ENCODE measurements around the gene ZFAND3. TPM values are rescaled to one million over a fixed set of nuclear protein-coding genes. Genes with fewer than 3 reads are reported as not detected.

ZFAND3 gene
- total and polyA plus RNA-seq, 2 of the 4 experiments (the other 2 are of a cell fraction) = 10.9 to 26.7 TPM

- H3K4ac ChIP-seq (ENCODE audit: low read depth, low read length) = no peak overlapping the region
- DNase-seq (no peak), ATAC-seq (ENCODE audit: low read depth) (no peak)
- peaks cover 25% of the 10 kb centered on the region for H3K9me1 ChIP-seq (ENCODE audit: insufficient read depth, low read length)
- H2AK5ac ChIP-seq (ENCODE audit: low read depth, low read length) = no peak overlapping the region
- H4K20me1 ChIP-seq (ENCODE audit: insufficient read depth, low read length) = peaks cover 21% of the 10 kb centered on the region; the same call in 1 of the 2 replicates
- no peak overlapping the region for H2BK5ac ChIP-seq (ENCODE audit: low read depth, low read length, poor library complexity, severe bottlenecking)
- no TSS peak for BruUV-seq (replicated peaks)
- no peak overlapping the region for H3K9ac ChIP-seq (ENCODE audit: low read depth, low read length)
- no peaks in the 10 kb centered on the region for H3K9me3 ChIP-seq (ENCODE audit: control insufficient read depth, insufficient read depth, low read length)
- H3K27me3 ChIP-seq (ENCODE audit: control insufficient read depth, insufficient read depth, low read length) = no peaks in the 10 kb centered on the region
- no peak for TF ChIP-seq MAFK (IDR thresholded peaks at IDR 0.05; ENCODE audit: low read depth, low read length)
- TF ChIP-seq USF2 (IDR thresholded peaks at IDR 0.05; ENCODE audit: low read depth, low read length) = no peak
- TF ChIP-seq CHD1 (IDR thresholded peaks at IDR 0.05; ENCODE audit: low read depth, low read length) = no peak
- no peak for TF ChIP-seq MXI1 (IDR thresholded peaks at IDR 0.05; ENCODE audit: borderline replicate concordance, low read depth, low read length)
- TF ChIP-seq SMC3 (IDR thresholded peaks at IDR 0.05; ENCODE audit: low read depth, low read length) = no peak
- no peak for TF ChIP-seq RFX5 (IDR thresholded peaks at IDR 0.05; ENCODE audit: low read depth, low read length)
- TF ChIP-seq RCOR1 (IDR thresholded peaks at IDR 0.05; ENCODE audit: insufficient replicate concordance, low read length) = no peak
- no peak for TF ChIP-seq MAZ (IDR thresholded peaks at IDR 0.05; ENCODE audit: borderline replicate concordance, low read depth, low read length)
- TF ChIP-seq RAD21 (IDR thresholded peaks at IDR 0.05; ENCODE audit: low read length) = no peak
- TF ChIP-seq CEBPB (IDR thresholded peaks at IDR 0.05; ENCODE audit: low read depth, low read length) = no peak
- TF ChIP-seq NFE2L2 (IDR thresholded peaks at IDR 0.05; ENCODE audit: low read depth, low read length) = no peak
- TF ChIP-seq FOS (IDR thresholded peaks at IDR 0.05; ENCODE audit: low read depth, low read length) = no peak
- TF ChIP-seq POLR2A (IDR thresholded peaks at IDR 0.05; ENCODE audit: low read depth, low read length) = no peak
- TF ChIP-seq, protein P1, sequence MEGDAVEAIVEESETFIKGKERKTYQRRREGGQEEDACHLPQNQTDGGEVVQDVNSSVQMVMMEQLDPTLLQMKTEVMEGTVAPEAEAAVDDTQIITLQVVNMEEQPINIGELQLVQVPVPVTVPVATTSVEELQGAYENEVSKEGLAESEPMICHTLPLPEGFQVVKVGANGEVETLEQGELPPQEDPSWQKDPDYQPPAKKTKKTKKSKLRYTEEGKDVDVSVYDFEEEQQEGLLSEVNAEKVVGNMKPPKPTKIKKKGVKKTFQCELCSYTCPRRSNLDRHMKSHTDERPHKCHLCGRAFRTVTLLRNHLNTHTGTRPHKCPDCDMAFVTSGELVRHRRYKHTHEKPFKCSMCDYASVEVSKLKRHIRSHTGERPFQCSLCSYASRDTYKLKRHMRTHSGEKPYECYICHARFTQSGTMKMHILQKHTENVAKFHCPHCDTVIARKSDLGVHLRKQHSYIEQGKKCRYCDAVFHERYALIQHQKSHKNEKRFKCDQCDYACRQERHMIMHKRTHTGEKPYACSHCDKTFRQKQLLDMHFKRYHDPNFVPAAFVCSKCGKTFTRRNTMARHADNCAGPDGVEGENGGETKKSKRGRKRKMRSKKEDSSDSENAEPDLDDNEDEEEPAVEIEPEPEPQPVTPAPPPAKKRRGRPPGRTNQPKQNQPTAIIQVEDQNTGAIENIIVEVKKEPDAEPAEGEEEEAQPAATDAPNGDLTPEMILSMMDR (conservative IDR thresholded peaks at IDR 0.05; ENCODE audit: low read depth, low read length) = no peak
- TF ChIP-seq, protein P2, sequence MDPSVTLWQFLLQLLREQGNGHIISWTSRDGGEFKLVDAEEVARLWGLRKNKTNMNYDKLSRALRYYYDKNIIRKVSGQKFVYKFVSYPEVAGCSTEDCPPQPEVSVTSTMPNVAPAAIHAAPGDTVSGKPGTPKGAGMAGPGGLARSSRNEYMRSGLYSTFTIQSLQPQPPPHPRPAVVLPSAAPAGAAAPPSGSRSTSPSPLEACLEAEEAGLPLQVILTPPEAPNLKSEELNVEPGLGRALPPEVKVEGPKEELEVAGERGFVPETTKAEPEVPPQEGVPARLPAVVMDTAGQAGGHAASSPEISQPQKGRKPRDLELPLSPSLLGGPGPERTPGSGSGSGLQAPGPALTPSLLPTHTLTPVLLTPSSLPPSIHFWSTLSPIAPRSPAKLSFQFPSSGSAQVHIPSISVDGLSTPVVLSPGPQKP (IDR thresholded peaks at IDR 0.05; ENCODE audit: borderline replicate concordance, low read depth, low read length) = no peak
- TF ChIP-seq BHLHE40 (IDR thresholded peaks at IDR 0.05; ENCODE audit: low read depth, low read length) = no peak
- no peak overlapping the region for H3K18ac ChIP-seq (ENCODE audit: low read depth, low read length)
- no peak overlapping the region for H2BK15ac ChIP-seq (ENCODE audit: low read depth, low read length)
- ChIA-PET CTCF (no interaction called here), POLR2A (ENCODE audit: unreplicated experiment) (no interaction called here)
- peaks cover 10 to 66% of the 10 kb centered on the region in 2 experiments for H3K79me1 ChIP-seq (ENCODE audit: low read depth in 1 of 2, low read length in 2 of 2)
- intact Hi-C loops (cut with micrococcal nuclease) = loop anchor here (5.0 to 10.0 kb wide), 2 partner anchors 334 to 453 kb away; no protein-coding TSS in a partner anchor
- H2AK9ac ChIP-seq (replicated peaks; ENCODE audit: low read depth, low read length, poor library complexity) = no peak overlapping the region
- peaks cover 14% of the 10 kb centered on the region; the same call in 1 of the 2 replicates for H3K36me3 ChIP-seq (ENCODE audit: control insufficient read depth, insufficient read depth, low read length)
- no peak overlapping the region for H3K27ac ChIP-seq (ENCODE audit: insufficient read depth, low read length)
- H3K23ac ChIP-seq (ENCODE audit: low read depth, low read length) = no peak overlapping the region
- no peak overlapping the region for H4K5ac ChIP-seq (ENCODE audit: low read depth, low read length)
- no peak overlapping the region for H3K14ac ChIP-seq (replicated peaks; ENCODE audit: low read depth, low read length)
- in situ Hi-C loops (cut with MboI; ENCODE audit: low sequenced_read_pairs) = no loop called here
- no peak overlapping the region for H2BK20ac ChIP-seq (ENCODE audit: low read depth, low read length)
- dilution Hi-C loops (cut with HindIII; ENCODE audit: low sequenced_read_pairs, unreplicated experiment) = no loop called here
- no peak overlapping the region for H2BK120ac ChIP-seq (ENCODE audit: low read depth, low read length)
- H3K4me3 ChIP-seq (ENCODE audit: insufficient read depth, low read depth, low read length) = no peak overlapping the region
- no peak overlapping the region for H3K4me2 ChIP-seq (ENCODE audit: low read depth, low read length)
- H2AFZ ChIP-seq (replicated peaks; ENCODE audit: low read length, poor library complexity) = no peak overlapping the region
- H4K8ac ChIP-seq (ENCODE audit: low read depth in 2 of 2, low read length in 2 of 2) = no peak overlapping the region
- WGBS, 2 experiments (ENCODE audit: extremely low coverage in 2 of 2, insufficient read length in 1 of 2) = 89% methylated on average over 8 of the region's 11 CpGs; no CpG with 5 or more reads in 1 of the 2 experiments
- H3K4me1 ChIP-seq (ENCODE audit: control insufficient read depth, insufficient read depth, low read length) = peaks cover 16% of the 10 kb centered on the region
- no peak overlapping the region for H4K91ac ChIP-seq (ENCODE audit: insufficient read depth, low read depth, low read length)
- H3K56ac ChIP-seq (ENCODE audit: extremely low read depth, insufficient read depth, low read length) = no peak overlapping the region; the same call in 1 of the 2 replicates
These were observed 338.4 kb downstream of the ZFAND3 start for GRCh38 chr6:38157905-38158304.

Data from IMR-90 (cell line).